ENCODE data around the gene MR1. TPM values are rescaled to one million over a fixed set of nuclear protein-coding genes. Genes with fewer than 3 reads are reported as not detected.

The MR1 gene
- total RNA-seq, 2 experiments from 2014 or later = 15.7 to 16.7 TPM

GRCh38 chr1:181087400-181087901, 53.7 kb downstream of the MR1 start:
- intact Hi-C loops (cut with micrococcal nuclease) = loop anchor here (5.0 kb wide), 1 partner anchor 45 kb away; no protein-coding TSS in a partner anchor
- Mint-ChIP-seq H3K4me1 (ENCODE audit: low read depth) (peaks cover 31% of the 10 kb centered on the region), H3K27ac (peak overlapping the region; percentile 68), H3K36me3 (ENCODE audit: low read depth) (peaks cover 36% of the 10 kb centered on the region), H3K27me3 (no peaks in the 10 kb centered on the region), H3K4me3 (peak overlapping the region; percentile 100), H3K9me3 (no peaks in the 10 kb centered on the region)
- POLR2A ChIA-PET = interaction anchor here (0.7 to 8.6 kb wide), 7 partner anchors 17 to 62 kb away, joined by 4 to 209 read pairs (median 23); no protein-coding TSS in a partner anchor
- ATAC-seq = no peak
- TF ChIP-seq, protein P1, sequence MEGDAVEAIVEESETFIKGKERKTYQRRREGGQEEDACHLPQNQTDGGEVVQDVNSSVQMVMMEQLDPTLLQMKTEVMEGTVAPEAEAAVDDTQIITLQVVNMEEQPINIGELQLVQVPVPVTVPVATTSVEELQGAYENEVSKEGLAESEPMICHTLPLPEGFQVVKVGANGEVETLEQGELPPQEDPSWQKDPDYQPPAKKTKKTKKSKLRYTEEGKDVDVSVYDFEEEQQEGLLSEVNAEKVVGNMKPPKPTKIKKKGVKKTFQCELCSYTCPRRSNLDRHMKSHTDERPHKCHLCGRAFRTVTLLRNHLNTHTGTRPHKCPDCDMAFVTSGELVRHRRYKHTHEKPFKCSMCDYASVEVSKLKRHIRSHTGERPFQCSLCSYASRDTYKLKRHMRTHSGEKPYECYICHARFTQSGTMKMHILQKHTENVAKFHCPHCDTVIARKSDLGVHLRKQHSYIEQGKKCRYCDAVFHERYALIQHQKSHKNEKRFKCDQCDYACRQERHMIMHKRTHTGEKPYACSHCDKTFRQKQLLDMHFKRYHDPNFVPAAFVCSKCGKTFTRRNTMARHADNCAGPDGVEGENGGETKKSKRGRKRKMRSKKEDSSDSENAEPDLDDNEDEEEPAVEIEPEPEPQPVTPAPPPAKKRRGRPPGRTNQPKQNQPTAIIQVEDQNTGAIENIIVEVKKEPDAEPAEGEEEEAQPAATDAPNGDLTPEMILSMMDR (IDR thresholded peaks at IDR 0.05) = no peak
- CTCF ChIA-PET = interaction anchor here (1.1 to 12.2 kb wide), 4 partner anchors 7 to 54 kb away, joined by 3 to 179 read pairs (median 4); no protein-coding TSS in a partner anchor
- DNase-seq = peak; percentile 63

GRCh38 chr1:181088079-181089016, 54.6 kb downstream of the MR1 start, which contains the start of gene IER5:
Gene IER5 (plus strand): TSS chr1:181088700. CDS start chr1:181088903, 203 bp downstream.
- CTCF ChIA-PET = interaction anchor here (1.1 to 12.2 kb wide), 5 partner anchors 8 to 54 kb away, joined by 3 to 179 read pairs (median 4); no protein-coding TSS in a partner anchor
- Mint-ChIP-seq H3K36me3 (ENCODE audit: low read depth) (peaks cover 45% of the 10 kb centered on the region), H3K9me3 (no peaks in the 10 kb centered on the region), H3K4me1 (ENCODE audit: low read depth) (peaks cover 40% of the 10 kb centered on the region), H3K4me3 (peak within 1 kb of the TSS; percentile 100), H3K27me3 (no peaks in the 10 kb centered on the region), H3K27ac (peak within 1 kb of the TSS; percentile 100)
- peak; percentile 96 for DNase-seq
- POLR2A ChIA-PET = interaction anchor here (0.6 to 8.6 kb wide), 25 partner anchors 10 to 85 kb away, joined by 3 to 209 read pairs (median 5); partner anchors contain the start of genes MR1 and STX6
- intact Hi-C loops (cut with micrococcal nuclease) = loop anchor here (5.0 kb wide), 1 partner anchor 46 kb away; no protein-coding TSS in a partner anchor
- peak; percentile 80 for ATAC-seq
- TF ChIP-seq, protein P1 (IDR thresholded peaks at IDR 0.05) = no peak

DNA sequence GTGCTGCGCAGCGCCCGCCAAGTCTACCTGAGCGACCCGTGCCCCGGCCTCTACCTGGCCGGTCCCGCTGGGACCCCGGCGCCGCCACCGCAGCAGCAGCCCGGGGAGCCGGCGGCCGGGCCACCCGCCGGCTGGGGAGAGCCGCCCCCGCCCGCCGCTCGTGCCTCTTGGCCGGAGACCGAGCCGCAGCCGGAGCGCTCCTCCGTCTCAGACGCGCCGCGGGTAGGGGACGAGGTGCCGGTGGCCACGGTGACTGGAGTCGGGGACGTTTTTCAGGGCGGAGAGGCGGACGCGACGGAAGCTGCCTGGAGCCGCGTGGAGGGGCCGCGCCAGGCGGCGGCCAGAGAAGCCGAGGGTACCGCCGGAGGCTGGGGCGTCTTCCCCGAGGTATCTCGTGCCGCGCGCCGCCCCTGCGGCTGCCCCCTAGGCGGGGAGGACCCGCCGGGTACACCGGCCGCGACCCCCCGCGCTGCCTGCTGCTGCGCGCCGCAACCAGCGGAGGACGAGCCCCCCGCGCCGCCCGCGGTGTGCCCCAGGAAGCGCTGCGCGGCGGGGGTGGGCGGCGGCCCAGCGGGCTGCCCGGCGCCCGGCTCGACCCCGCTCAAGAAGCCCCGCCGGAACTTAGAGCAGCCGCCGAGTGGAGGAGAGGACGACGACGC, 55.4 kb downstream of the MR1 start:
- intact Hi-C loops (cut with micrococcal nuclease) = loop anchor here (5.0 kb wide), 1 partner anchor 47 kb away; no protein-coding TSS in a partner anchor
- peak overlapping the region; percentile 100 for H3K27ac Mint-ChIP-seq
- DNase-seq (peak; percentile 43), ATAC-seq (peak; percentile 11)
- H3K4me3 Mint-ChIP-seq = peak overlapping the region; percentile 100
- H3K36me3 Mint-ChIP-seq (ENCODE audit: low read depth) = peaks cover 48% of the 10 kb centered on the region
- H3K4me1 Mint-ChIP-seq (ENCODE audit: low read depth) = peaks cover 41% of the 10 kb centered on the region
- ChIA-PET POLR2A (interaction anchor here (0.6 to 8.6 kb wide), 31 partner anchors 10 to 307 kb away, joined by 3 to 209 read pairs (median 5); partner anchors contain the start of genes MR1 and STX6), CTCF (interaction anchor here (0.6 to 12.2 kb wide), 7 partner anchors 9 to 64 kb away, joined by 3 to 179 read pairs (median 8); no protein-coding TSS in a partner anchor)
- no peaks in the 10 kb centered on the region for H3K9me3 Mint-ChIP-seq
- TF ChIP-seq, protein P1 (IDR thresholded peaks at IDR 0.05) = no peak
- no peaks in the 10 kb centered on the region for H3K27me3 Mint-ChIP-seq

DNA sequence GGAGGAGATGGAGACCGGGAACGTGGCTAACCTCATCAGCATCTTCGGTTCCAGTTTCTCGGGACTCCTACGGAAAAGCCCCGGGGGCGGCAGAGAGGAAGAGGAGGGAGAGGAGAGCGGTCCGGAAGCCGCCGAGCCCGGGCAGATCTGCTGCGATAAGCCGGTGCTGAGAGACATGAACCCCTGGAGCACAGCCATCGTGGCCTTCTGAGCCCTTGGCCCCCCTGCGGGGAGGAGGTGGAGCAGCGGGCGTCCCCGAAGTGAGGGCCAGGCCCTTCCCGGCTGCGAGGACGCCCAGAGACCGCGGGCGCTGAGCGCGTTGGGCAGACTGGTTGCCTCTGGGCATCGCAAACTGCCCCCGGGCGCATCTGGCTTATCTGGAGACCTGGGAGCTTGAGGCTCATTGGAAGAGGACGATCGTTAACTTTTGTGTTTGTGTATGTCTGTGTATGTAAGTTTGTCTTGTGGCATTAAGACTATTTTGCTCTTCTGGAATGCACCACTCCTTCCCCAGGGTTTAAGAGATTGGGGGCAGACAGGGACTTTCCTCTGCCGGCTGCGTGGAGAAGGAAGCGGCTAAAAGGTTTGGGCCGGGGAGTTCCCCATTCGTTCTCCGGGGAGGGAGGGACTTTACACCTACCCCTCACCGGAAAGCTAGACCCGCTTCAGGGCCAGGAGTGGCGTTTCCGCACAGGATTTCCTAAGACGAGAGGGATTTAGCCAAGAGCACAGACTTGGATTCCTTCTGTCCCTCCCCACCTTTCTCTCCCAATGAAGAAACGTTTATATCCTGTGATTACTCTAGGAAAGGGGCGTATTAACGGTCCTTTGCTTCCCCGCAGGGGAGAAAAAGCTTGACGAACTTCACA, 56.1 kb downstream of the MR1 start:
- TF ChIP-seq, protein P1 (IDR thresholded peaks at IDR 0.05) = no peak
- Mint-ChIP-seq H3K9me3 (no peaks in the 10 kb centered on the region), H3K36me3 (ENCODE audit: low read depth) (peaks cover 54% of the 10 kb centered on the region), H3K27me3 (no peaks in the 10 kb centered on the region), H3K4me3 (peak overlapping the region; percentile 100), H3K4me1 (ENCODE audit: low read depth) (peaks cover 39% of the 10 kb centered on the region), H3K27ac (peak overlapping the region; percentile 100)
- ChIA-PET CTCF (interaction anchor here (0.6 to 12.2 kb wide), 15 partner anchors 9 to 68 kb away, joined by 3 to 179 read pairs (median 4); no protein-coding TSS in a partner anchor), POLR2A (interaction anchor here (0.7 to 8.6 kb wide), 33 partner anchors 11 to 306 kb away, joined by 3 to 209 read pairs (median 5); partner anchors contain the start of genes MR1 and STX6)
- DNase-seq = peak; percentile 85
- ATAC-seq = peak; percentile 55
- intact Hi-C loops (cut with micrococcal nuclease) = loop anchor here (2.0 to 5.0 kb wide), 2 partner anchors 48 to 51 kb away; no protein-coding TSS in a partner anchor

All from activated CD8-positive, alpha-beta T cell treated with anti-CD3 and anti-CD28 coated beads for 36 hours (primary cell).